GOT3 (cell line): ENCODE results near the gene PET100.
"Not testable (repeated sequence)": the region's sequence is repeated elsewhere in the genome, so short reads cannot be mapped to it uniquely, and the experiment has no call there.

ENCODE experiments used
- DNase-seq: peaks from one replicate; lab custom pipeline; 2025; ENCODE audit warnings: mixed read lengths; lab: John Stamatoyannopoulos, UW

The PET100 gene

GRCh38 chr19:7633698-7634097, 4.1 kb downstream of the PET100 start, which contains the start of gene PCP2:
TSS of gene PCP2 (minus strand) at chr19:7633719. CDS start at chr19:7633457, 262 bp downstream.
- no peak for DNase-seq

GRCh38 chr19:7635670-7636069, 6.1 kb downstream of the PET100 start:
- no peak for DNase-seq

GRCh38 chr19:7636317-7636690, 6.7 kb downstream of the PET100 start:
- no peak for DNase-seq

DNA sequence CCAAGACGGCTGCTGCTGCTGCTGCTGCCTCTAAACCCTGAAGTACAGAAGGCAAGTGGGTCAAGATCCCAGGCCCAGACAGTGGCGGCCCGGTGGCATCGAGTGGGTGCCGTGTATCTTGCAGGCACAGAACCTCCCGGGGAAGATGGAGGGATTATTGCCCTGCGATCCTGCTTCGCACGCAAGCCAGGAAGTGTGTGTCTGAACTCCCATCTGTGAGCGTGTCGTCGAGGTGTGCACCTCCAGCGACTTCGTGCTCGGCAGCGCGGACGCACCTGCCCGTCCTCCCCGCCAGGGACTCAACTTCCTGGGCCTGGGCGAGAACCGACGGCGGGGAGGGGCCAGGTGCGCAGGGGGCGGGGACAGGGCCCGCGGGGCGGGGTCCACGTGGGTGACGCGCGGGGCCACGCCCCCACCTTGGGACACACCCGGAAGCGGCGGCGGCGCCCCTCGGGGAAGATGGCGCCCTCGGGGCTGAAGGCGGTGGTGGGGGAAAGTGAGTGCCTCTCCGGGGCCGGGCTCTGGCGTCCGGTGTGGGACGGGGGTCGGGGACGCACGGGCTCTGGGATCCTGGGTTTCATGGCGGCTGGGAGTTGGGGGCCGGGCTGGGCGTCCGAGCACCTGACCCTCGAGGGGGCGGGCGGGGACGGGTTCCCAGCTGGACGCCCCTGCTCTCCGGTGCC, 7.2 kb downstream of the PET100 start, which contains the start of gene STXBP2:
Gene STXBP2 (plus strand): TSS at position 420 of the 683 bp plus-strand sequence. CDS start 40 bp downstream, at position 460.
- no peak for DNase-seq

GRCh38 chr19:7637374-7638256, 8.0 kb downstream of the PET100 start:
- no peak for DNase-seq

DNA sequence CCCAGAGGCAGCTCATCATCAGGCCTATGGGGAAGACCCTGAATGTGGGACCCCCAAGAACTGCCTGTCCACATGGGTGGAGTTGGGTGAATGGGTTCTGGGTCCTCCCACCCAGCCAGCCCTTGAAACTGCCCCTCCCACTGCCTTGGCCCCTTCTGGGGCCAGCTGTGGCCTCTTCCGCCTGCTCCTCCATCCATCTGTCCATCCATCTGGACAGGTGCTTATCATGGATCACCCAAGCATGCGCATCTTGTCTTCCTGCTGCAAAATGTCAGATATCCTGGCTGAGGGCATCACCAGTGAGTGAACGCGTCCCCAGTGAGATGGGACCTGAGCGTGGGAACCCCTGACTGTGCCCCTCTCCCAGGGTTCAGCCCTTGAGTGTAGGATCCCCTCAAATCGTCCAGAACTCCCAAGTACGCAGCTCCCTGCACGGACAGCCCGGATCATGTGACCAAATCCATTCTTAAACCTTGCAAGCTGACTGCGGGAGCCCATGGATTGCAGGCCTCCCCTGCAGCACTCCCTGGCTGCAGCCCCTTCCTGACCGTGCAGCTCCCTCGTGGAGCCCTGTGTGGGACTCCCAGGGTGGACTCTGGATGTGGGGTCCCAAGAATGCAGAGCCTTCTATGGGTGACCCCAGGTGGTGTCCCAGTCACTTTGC, 9.3 kb downstream of the PET100 start:
- DNase-seq, result no peak

DNA sequence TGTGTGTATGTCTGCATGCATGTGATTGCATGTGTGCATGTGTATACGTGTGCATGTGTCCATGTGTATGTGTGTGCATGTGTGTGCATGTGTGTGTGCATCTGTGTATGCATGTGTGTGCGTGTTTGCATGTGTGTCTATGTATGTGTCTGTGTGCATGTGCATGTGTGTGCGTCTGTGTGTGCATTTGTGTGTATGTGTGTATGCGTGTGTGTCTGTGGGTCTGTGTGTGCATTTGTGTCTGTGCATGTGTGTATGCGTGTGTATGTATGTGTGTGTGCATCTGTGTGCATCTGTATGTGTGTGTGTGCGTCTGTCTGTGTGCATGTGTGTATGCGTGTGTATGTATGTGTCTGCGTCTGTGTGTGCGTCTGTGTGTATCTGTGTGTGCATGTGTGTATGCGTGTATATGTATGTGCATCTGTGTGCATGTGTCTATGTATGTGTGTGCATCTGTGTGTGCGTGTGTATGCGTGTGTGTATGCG, 10.3 kb downstream of the PET100 start:
- no peak for DNase-seq

DNA sequence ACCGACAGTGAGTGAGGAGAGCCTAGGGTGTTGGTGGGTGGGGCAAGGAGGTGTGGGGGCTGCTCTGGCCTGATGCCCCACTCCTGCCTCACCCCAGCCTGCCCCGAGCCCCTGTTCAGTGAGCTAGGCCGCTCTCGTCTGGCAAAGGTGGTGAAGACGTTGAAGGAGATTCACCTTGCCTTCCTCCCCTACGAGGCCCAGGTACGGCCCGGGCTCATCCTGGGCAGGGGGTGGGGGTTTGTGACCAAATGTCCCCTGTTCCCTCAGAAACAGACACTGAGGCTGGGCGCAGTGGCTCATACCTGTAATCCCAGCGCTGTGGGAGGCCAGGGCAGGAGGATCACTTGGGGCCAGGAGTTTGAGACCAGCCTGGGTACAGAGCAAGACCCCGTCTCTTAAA, 11.2 kb downstream of the PET100 start:
- no peak for DNase-seq

GRCh38 chr19:7641290-7642276, 12.0 kb downstream of the PET100 start:
- DNase-seq, result no peak

DNA sequence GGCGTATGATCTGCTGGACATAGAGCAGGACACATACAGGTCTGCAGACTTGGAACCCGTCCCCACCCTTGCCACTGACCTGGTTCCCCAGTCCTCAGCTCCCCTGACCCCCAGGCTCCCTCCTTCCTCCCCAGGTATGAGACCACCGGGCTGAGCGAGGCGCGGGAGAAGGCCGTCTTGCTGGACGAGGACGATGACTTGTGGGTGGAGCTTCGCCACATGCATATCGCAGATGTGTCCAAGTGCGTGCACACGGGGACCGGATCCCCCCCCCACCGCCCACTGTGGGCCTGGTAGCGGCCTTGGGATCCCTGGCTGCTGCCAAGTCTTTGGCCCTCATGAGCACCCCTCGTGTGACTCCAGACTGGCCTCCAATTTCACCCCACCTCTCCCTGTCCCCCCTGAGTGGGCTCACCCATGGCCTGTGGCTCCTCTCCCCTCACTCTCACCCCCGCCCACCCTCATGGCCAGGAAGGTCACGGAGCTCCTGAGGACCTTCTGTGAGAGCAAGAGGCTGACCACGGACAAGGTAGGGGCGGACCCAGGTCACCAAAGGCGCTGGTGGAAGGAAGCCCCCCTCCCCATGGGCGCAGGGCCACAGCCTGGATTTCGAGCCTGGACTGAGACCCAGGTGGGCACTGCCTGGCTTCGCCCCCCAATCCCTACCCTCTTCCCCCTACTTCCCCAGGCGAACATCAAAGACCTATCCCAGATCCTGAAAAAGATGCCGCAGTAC, 12.9 kb downstream of the PET100 start:
- no peak for DNase-seq

DNA sequence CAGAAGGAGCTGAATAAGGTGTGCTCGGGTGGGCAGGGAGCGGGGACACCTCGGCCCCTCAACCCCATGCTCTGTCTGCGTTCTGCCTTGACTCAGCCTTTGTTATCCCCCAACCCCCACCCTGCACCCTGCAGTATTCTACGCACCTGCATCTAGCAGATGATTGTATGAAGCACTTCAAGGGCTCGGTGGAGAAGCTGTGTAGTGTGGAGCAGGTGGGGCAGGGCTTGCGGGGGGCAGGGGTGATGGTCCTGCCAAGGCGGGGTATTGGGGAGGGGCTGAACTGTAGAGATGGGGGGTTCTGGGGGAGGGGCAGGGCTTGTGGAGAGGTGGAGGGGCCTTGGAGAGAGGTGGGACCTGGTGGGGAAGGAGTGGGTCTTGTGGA, 13.4 kb downstream of the PET100 start:
- no peak for DNase-seq

DNA sequence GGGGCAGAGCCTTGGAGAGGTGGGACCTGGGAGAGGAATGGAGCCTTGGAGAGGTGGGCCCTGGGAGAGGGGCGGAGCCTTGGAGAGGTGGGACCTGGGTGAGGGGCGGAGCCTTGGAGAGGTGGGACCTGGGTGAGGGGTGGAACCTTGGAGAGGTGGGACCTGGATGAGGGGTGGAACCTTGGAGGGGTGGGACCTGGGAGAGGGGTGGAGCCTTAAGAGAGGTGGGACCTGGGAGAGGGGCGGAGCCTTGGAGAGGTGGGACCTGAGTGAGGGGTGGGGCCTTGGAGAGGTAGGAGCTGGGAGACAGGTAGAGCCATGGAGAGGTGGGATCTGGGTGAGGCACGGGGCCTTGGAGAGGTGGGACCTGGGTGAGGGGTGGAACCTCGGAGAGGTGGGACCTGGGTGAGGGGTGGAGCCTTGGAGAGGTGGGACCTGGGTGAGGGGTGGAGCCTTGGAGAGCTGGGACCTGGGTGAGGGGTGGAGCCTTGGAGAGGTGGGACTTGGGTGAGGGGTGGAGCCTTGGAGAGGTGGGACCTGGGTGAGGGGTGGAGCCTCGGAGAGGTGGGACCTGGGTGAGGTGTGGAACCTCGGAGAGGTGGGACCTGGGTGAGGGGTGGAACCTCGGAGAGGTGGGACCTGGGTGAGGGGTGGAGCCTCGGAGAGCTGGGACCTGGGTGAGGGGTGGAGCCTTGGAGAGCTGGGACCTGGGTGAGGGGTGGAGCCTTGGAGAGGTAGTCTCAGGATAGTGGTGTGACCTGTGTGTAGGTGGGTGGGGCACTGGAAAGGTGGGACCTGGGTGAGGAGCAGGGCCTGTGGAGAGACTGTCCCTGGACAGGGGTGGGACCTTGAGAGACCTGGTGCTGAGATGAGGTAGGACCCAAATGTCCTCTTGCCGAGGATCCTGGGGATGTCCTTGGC, 14.3 kb downstream of the PET100 start:
- not testable (repeated sequence) for DNase-seq

DNA sequence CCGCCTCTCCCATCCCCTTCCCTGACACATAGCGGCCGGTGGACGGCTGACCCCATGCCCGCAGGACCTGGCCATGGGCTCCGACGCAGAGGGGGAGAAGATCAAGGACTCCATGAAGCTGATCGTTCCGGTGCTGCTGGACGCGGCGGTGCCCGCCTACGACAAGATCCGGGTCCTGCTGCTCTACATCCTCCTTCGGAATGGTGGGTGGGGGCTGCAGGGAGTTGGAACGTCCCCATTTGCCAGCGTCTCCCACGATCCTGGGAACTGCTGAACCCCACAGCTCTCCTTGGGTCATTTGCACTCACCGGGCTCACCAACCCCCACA, 14.9 kb downstream of the PET100 start:
- no peak for DNase-seq

DNA sequence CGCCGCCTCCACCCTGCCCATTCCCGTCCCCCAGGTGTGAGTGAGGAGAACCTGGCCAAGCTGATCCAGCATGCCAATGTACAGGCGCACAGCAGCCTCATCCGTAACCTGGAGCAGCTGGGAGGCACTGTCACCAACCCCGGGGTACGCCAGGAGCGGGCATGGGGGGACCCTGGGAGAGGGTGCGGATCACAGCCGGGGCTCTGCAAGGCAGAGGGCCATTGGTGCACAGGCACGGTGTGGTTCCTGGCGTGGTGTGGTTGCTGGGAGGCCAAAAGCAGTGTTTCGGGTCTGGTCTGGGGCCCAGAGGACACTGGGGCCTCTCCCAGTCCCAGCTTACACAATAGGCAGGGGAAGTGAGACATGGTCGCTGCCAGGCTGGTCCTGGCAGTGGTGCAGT, 15.6 kb downstream of the PET100 start:
- no peak for DNase-seq

DNA sequence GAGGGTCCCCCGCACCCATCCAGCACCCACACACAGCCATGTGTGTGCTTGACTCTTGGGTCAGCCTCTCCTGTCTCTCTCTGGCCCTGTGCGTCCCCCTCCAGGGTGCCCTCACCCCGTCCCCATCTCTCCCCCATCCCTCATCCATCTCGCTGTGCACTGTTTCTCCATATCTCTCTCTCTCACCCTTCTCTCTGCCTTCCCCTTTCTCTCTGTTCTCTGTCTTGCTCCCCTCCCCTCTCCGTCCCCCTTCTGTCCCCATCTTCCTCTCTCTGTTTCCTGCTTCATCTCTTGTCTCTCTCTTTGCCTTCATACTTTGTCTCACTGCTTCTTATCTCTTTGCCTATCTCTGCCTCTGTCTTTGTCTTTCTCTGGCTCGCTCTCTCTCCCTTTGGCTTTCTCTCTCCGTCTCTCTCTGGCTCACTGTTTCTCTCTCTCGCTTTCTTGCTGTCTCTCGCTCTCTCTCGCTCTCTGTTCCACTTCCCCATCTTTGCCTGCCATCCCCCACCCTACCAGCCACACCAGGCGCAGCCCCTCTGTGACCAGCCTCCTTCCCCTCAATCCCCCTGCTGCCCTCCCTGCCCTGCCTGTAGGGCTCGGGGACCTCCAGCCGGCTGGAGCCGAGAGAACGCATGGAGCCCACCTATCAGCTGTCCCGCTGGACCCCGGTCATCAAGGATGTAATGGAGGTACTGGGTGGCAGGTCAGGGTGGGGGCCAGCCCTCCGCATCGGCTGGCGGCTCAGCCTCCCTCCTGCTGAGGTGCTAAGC, 16.2 kb downstream of the PET100 start:
- no peak for DNase-seq

- no peak for DNase-seq
Measured at GRCh38 chr19:7646426-7646700, 16.8 kb downstream of the PET100 start.

DNA sequence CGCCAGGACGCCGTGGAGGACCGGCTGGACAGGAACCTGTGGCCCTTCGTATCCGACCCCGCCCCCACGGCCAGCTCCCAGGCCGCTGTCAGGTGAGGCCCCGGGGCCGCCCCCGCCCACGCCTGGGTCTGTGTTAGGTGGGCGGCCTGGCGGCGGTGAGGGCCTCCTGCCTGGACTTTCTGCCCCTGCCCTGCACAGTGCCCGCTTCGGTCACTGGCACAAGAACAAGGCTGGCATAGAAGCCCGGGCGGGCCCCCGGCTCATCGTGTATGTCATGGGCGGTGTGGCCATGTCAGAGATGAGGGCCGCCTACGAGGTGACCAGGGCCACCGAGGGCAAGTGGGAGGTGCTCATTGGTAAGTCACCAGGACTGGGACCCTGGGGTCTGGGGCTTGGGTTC, 17.6 kb downstream of the PET100 start:
- no peak for DNase-seq

GRCh38 chr19:7648265-7649014, 18.8 kb downstream of the PET100 start:
- no peak for DNase-seq
